Hematopoietic multipotent progenitor cell treated with erythropoietin and hydrocortisone succinate and interleukin-3 and kit ligand, for 8 days (in vitro differentiated cells): ENCODE results near the gene TERT.

ENCODE experiments used
- DNase-seq: peaks from one replicate; pipeline ENCODE4 v3.0.0-alpha.2; 2015

The TERT gene

DNA sequence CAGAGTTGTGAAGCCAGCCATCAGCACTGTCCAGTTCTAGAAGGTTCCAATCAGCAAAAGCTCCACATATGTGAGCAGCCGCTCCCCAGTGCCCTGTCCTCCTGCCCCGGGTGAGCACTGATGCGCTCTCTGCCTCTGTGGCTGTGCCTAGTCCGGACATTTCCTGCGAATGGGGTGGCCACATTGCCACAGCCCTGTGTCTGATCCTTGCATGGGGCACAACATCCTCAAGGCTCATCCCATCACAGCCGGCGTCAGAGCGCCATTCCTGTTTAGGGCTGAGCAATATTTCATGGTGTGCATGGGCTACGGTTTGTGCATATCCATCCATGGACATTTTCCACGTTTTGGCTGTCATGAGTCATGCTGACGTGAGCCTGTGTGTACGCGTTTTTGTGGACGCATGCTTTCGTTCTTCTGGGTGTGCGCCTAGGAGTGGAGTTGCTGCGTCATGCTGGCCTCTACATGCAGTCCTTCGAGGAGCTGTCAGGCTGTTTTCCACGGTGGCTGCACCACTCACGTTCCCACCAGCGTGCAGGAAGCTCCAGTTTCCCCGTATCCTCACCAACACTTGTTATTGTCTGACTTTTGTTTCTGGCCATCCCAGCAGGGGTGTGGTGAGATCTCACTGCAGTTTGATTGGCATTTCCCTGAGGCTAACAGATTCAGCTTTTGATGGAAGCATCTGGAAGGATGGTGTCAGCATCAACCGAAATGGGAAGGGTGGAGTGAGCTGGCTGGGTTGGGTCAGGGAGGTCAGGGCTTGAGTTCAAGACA, 79.4 kb downstream of the TERT start:
- no peak for DNase-seq

DNA sequence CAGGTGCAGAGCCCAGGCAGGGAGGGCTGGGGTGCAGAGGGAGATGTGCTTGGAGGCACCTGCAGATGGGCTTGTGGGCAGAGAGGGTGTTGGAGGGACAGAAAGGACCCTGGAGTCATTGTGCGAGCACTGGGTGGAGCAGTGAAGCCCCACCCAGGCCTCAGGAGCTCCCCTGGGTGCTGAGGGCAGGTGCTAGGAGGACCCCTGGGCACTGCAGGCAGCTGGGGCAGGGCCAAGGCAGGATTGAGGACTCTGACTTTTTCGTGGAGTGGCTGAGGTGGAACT, 80.0 kb downstream of the TERT start:
- no peak for DNase-seq

DNA sequence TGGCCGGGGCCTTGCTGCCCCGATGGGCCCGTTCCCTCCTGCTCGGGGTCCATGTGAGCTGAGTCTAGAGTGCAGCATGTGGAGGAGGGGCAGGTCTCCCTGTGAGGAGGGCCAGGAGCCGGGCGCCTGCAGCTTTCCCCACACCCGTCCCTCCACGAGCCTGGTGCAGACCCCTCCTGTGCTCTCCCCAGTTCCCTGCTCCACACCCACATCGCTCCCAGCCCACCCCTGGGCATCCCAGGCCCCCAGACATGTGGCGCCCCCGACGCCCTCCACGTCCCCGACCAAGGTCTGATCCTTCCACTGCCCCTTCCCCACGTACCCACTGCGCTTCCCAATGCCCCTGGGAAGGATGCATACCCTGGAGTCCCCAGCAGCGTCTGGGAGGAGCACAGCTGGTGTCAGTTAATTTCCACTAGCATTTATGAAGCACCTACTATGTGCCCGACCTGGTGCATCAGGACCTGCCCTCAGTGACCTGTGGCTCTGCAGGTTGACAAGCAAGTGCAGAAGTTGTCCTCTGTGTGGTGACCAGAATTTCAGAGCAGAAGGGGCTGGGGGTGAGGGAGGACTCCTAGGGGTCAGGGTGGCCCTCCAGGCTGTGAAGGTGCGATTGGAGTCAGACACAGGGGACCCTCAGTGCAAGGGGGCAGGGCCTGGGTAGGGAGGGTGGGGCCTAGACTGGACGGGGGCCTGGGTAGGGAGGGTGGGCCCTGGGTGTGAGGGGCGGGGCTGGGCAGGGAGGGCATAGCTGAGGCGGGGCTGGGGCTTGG, 80.5 kb downstream of the TERT start:
- no peak for DNase-seq

DNA sequence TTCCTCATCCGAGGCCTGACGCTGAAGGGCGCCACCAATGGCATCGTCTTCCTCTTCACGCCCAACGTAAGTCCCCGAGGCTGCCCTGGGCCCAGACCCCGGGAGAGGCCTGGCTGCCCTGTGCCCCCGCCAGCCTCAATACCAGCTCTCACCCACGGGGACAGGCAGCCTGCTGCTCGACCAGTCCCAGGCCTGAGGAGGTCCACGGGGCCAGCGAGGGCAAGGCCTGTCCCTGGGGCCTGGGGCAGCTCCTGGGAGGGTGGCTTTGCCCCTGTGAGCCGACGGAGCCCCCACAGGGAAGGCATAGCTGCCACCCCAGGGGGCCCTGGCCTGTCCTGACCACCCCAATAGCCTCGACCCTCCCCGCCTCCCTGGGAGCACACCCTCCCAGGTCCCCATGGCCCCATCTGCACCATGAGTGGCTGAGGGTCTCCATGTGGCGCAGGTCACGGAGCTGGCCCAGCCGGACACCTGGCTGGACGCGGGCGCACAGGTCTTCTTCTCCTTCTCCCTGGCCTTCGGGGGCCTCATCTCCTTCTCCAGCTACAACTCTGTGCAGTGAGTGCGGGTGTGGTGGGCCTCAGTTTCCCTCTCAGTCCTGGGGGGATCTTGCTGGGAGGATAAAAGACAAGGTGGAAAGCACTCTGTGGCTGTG, 81.2 kb downstream of the TERT start:
- DNase-seq, result no peak

DNA sequence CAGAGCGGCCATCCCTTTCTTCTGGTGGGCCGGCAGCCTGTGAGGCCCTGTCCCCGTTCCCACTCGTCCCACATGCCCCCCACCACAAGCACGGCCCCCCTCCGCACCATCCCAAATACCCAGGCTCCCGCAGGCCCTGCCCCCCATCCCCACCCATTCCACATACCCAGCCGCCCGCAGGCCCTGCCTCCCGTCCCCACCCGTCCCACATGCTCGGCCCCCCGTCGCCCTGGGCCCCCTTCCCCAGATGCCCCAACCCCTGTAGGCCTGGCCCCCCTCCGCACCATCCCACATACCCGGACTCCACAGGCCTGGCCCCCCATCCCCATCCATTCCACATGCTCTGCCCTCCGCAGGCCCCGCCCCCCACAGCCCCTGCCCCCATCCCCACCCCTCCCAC, 82.0 kb downstream of the TERT start:
- no peak for DNase-seq

DNA sequence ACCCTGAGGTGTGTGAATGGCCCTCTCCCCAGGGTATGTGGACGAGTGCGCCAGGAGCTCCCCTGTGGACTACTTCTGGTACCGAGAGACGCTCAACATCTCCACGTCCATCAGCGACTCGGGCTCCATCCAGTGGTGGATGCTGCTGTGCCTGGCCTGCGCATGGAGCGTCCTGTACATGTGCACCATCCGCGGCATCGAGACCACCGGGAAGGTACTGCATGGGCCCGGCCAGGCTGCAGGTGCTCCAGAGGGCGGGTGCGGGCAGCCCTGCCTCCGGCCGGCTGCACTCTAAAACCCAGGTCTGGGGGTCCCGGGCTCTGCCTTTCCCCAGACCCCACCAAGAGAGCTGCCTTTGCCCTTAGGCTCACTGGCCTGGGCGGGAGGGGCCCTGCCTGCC, 82.6 kb downstream of the TERT start:
- DNase-seq, result no peak

DNA sequence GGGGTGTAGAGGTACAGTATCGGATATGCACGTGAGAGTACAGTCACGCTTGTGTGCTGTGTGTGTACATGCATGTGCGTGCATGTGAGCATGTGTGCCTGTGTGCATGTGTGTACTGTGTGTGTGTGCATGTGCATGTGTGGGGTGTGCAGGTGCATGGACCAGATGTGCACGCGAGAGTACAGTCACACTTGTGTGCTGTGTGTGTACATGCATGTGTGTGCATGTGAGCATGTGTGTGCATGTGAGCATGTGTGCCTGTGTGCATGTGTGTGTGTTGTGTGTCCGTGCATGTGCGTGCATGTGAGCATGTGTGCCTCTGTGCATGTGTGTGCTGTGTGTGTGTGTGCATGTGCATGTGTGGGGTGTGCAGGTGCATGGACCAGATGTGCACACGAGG, 83.2 kb downstream of the TERT start:
- no peak for DNase-seq

DNA sequence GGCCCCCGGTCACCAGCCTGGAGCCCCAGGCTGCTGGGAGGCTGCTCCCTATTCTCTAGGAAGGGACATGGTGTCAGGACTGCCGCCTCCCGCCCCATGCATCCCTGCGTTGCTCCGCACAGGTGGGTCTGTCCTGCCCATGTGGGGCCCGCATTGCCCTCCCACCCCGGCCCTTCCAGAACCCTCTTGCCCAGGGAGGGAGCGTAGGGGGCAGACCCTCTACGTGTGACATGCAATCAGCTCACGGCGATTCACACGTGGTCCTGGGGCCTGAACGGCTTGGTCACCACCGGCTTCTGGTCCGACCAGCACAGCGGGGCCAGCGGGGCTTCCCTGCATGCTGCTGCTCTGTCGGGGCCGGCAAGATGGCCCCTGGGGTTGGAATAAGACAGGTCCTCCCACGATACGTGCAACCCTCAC, 84.0 kb downstream of the TERT start:
- no peak for DNase-seq

DNA sequence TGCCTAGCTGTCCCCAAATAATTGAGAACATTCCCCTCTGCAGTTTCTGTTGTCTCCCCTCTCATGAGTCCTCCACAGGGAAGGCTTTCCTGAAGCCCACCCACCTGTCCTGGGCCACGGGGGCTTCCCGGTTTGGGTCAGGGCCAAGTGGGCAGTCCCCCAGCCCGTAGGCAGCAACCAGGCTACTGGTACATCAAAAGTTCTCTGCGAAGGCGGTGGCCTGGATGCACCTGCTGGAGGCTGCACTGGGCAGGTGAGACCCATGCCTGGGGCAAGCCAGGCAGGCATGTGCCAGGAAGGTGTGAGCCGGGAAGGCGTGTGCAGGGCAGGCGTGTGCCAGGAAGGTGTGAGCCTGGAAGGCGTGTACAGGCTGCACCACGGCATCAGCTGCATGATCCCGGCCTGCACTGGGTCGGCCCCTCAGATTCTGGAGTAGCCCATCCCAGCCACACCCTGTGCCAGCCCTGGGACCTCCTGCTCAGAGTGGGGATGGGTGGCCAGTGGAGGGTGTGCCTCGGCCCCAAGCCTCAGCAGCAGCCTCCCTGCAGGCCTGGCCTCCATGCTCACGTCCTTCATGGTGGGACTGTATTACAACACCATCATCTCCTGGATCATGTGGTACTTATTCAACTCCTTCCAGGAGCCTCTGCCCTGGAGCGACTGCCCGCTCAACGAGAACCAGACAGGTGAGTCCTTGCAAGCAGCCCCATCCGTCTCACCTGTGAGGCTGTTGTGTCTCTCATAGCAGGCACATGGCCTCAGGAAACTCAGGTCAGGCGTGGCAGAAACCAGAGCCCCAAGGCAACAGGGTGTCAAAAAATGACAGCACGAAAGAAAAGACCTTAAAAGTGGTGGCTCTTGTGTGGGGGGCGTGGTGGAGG, 84.7 kb downstream of the TERT start:
- DNase-seq, result no peak

DNA sequence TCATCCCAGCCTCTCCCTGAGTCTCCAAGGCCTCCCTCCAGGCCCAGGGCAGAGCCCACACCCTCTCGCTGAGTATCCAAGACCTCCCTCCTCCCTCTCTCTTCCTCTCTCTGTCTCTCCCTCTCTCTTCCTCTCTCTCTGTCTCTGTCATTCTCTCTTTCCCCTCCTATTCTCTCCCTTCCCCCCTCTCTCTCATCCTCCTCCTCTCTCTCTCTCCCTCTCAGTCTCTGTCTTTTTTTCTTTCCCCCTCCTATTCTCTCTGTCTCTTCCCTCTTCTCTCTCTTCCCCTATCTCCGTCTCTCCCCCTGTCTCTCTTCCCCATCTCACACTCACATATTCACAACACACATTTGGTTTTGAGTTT, 85.4 kb downstream of the TERT start:
- no peak for DNase-seq

DNA sequence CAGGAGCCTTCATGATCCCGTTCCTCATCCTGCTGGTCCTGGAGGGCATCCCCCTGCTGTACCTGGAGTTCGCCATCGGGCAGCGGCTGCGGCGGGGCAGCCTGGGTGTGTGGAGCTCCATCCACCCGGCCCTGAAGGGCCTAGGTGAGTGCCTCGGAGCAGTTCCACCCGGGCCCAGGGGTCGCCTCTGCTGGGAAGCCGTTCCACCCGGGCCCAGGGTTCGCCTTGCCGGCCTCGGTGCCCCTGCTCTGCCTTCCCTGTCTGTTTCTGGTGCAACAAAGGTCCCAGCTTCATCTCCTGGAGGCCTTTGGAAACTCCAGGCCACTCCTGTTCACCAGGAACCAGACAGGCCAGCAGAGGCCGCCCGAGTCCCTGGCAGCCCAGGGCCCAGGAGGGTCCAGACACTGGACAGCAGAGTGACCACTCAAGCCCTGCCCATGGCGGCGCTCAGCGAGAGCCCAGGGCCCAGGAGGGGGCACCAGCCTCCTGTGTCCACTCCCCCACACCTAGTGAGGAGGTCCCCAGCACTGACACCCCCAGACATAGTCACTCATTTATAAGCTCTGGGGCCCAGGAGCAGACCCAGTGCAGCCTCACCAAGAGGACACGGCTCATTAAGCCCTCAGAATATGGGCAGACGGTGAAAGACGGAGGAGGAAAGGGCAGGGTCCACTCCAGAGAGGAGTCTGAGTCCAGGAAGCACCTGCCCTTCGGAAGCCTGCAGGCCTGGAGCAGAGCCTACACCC, 86.0 kb downstream of the TERT start:
- no peak for DNase-seq

DNA sequence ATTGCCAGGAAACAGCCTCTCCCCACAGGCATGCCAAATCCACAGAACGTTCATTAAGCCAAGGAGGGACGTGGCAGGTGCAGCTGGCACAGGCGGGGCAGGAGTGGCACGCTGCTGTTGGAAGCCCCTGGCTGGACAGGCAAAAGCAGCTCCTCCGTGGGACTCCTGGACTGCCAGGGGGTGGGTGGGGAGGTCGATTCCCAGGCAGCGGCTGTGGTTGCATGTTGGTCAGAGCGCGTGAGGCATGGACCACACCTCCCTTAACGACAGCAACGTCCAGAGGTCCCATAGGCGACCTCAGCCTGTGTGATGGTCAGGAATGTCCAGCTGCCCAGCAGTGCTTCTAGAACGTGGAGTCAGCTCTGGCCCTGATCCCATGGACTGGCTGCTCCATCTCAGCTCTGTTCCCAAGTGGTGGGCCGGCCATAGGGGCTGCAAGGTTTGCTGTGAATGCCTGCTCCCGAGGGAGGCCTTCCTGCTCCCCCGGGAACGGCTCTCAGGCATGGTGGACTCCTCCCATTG, 86.6 kb downstream of the TERT start:
- no peak for DNase-seq

DNA sequence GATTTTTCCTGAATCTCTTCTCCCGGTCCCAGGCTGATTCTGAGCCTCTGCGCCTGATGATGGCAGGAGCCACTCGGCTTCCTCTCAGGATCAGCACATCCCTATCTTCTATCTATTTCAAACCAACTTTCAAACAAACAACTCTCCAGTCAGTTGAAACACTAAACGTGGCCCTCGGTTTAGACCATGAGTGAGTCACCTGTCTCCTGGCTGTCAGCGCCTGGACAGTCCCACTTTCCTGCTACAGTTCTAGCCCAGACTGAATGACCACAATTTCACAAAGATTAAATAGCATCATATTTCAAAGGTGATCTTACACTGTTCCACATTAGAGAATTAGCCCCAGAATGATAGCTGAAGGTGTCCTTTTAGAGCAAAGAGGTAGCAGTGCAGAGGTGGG, 87.3 kb downstream of the TERT start:
- no peak for DNase-seq

DNA sequence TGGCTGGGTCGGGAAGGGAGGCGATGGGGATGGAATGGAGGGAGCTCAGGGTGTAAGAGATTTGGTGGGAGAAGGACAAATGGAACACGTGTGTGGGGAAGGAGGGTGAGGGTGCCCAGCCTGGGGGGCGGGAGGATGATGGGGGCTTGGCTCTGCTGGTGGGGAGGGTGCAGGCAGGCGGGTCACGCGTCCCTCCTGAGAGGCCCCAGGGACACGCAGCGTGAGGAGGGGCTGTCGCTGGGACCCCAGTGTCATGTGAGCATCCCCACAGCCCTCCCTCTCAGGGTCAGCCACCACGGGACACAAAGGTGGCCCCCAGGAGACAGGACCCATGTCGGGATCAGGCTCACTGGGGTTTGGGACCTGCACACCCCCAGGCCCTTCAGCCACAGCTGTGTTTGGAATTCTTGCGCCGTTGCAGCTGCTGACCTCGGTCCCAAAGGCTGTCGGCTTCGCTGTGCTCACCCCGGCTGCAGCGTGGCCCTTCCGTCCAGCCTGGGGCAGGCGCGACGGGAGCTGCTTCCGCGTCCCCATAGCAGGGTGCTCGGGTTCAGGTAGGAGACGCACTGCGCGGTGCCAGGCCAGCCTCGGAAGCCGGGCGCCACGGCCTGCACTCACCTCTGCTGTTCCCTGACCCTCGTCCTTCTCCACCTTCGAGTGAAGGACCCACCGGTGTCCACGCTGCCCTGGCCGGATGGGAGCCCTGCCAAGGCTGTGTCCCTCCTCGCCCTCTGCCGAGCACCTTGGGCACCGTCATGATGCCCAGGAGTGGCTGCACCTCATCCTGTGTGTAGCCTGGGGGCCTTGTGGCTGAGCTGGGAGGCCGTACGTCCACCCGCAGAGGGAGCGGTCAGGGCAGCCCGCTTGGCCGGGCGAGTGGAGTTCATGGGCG, 88.1 kb downstream of the TERT start:
- DNase-seq, result no peak

DNA sequence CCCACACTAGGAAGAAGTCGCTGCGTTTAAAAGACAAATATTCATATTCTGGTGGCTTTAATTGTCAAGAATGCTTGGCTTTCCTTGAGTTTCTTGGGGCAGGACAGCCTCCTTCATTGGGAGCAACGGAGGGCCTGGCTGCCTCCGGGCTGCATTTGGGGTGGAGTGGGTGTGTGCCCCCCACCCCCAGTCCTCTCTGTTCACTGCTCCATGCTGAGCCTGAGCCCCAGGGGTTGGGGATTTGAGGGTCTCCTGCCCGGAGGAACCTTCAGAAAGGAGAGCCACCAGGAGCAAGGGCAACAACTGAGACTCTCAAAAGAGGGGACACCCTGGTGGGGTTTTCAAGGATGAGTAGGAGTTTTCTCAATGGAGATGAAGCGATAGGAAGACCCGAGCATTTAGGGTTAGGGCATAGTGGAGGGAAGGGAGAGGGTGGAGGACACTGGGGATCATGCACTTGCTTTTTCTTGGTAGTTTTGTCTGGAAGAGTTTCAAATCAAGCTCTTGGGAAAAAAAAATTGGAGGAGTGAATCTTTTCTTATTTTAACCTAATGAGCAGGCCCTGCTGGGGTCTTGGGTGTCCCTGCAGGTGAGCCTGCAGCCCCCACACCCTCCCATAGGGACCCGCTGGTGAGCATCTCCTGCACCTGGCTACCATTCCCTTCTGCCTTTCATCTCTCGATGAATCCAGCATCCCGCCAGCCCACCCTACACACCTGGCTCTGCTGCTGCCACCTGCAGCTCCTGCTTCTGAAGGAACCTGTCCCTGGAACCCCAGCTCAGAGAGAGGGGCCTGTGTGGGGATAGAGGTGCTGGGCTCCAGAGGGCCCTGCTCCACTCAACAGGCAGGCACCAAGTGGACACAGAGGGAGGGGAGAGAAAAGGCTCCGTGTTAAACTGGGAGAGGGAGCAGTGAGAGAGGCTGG, 89.3 kb downstream of the TERT start:
- no peak for DNase-seq

DNA sequence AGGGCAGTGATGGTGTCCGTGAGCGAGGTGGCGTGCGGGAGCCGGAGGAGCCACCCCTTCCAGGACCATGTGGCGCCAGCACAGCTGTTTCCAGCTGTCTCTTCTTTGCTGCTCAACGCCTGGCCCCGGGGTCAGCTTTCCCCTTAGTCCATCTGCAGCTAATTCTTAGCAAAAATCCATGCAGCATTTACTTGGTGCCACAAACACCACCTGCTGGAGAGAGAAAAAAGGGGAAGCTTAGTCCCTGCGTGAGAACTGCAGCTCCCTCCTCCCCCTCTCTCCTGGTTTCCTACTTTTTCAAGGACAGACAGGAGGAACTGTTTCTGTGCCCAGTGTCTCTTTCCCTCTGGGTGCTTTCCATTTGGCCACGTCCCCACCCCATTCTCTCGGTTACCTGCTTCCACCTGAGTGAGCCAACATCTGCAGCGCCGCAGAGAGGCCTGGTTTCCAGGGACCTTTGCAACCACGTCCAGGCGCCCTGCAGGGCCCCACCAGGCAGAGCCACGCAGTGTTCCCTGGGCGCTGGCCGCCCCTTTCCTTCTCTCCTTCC, 90.1 kb downstream of the TERT start:
- peak; percentile 26 for DNase-seq

DNA sequence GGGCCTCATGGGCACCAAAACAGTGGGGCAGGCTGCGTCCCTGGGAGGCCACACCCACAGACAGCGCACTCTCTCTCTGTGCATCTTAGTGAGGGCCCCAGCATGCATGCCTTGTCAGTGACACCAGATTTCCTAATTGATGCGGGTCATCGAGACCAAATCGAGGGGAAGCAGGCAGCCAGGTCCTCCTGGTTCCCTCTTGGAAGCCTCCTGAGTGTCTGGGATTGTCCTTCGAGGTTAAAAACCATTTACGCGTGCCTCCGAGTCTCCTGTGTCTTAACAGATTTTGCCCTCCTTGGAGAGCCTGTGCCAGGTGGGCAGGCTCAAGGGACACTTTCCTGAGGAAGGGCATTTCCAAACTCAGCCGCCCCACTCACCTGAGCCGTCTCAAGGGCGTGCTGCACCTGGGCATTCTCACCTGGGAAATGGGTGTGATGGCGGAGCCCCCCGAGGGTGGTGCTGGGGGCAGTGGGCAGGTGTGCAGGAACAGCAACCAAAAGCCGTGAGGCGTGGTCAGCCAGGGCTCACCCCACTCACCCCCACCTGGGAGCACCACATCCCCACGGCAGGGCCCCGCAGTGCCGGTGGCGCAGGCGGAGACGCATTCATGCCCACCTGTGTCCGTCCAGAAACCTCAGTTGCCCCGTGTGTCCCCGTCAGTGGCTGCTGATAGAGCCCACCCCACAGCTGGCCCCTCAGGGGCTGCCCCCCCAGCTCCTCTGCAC, 90.7 kb downstream of the TERT start:
- no peak for DNase-seq

DNA sequence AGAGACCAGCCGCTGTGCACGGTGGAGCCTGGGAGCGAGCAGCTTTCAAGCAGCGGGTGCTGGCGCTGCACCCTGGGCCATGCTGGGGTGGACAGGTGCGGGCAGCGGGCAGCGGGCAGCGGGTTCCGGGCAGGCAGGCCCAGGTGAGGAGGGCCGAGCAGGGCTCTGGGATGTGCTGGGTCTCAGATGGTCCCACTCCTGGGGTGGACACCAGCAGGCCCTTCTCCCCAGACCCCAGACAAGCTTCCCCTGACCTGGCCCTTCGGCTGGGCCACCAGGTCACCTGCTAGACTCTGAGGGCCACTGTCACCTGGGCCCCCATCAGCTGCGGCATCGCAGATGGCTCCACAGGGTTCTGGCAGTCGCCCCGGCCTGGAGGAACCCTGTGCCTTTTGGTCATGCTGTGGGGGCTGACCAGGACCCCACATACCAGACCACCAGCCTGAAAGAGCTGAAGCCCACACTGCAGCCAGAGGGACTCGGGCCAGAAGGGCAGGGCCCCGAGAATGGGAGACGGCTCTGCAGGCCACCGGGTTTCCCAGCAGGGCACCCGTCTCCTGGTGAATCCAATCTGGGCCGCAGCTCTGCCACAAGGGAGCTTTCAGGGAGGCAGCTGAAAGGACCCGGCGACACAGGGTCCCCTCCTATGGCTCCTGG, 91.4 kb downstream of the TERT start:
- no peak for DNase-seq
